Suprapubic skin (tissue), 4 donors: ENCODE data around the gene ZNHIT2. TPM values are rescaled to one million over a fixed set of nuclear protein-coding genes. Genes with fewer than 3 reads are reported as not detected.

Experiments used
- DNase-seq, 2 donors: peaks; one replicate each; pipeline ENCODE4 v3.0.0-alpha.2; 2019; ENCODE audit warnings: low spot score in 2 of 2
- H3K27ac ChIP-seq: fragments of 200-600 bp; sonication (generic); one replicate; pipeline ENCODE4 v1.5.1; 2019
- H3K27me3 ChIP-seq: fragments of 200-600 bp; sonication (generic); one replicate; pipeline ENCODE4 v1.5.1; 2019
- H3K36me3 ChIP-seq: fragments of 200-600 bp; sonication (generic); one replicate; pipeline ENCODE4 v1.5.1; 2019
- H3K4me1 ChIP-seq: fragments of 200-600 bp; sonication (generic); one replicate; pipeline ENCODE4 v1.5.1; 2019
- H3K4me3 ChIP-seq: fragments of 200-600 bp; sonication (generic); one replicate; pipeline ENCODE4 v1.5.1; 2019; ENCODE audit warnings: mild to moderate bottlenecking
- H3K9me3 ChIP-seq: fragments of 200-600 bp; sonication (generic); one replicate; pipeline ENCODE4 v1.5.1; 2019
- CTCF ChIP-seq, 2 donors: fragments of 200-600 bp in 1 of 2; fragments of 450-650 bp in 1 of 2; sonication (generic) in 1 of 2; IDR thresholded peaks; one replicate each; pipeline ENCODE4 v1.5.1; 2016 to 2019; ENCODE audit warnings: antibody characterized with exemption in 2 of 2, mild to moderate bottlenecking in 1 of 2, moderate library complexity in 1 of 2
- EP300 ChIP-seq: sonication (generic); formaldehyde crosslinking; IDR thresholded peaks from one replicate; pipeline ENCODE4 v1.6.1; 2017; ENCODE audit warnings: antibody characterized with exemption
- POLR2A ChIP-seq, 2 donors: fragments of 450-650 bp; IDR thresholded peaks; one replicate each; pipeline ENCODE4 v1.6.1; 2017; ENCODE audit warnings: antibody characterized with exemption in 2 of 2, mild to moderate bottlenecking in 2 of 2, moderate library complexity in 2 of 2
- POLR2AphosphoS5 ChIP-seq, 3 donors: sonication (generic); formaldehyde crosslinking; IDR thresholded peaks; one replicate each; pipeline ENCODE4 v1.6.1; 2017; ENCODE audit warnings: antibody characterized with exemption in 3 of 3
- WGBS: methylation state at CpG from one replicate; pipeline ENCODE4 v1.1.5; 2018; 5-methylcytosine and 5-hydroxymethylcytosine counted together
- total RNA-seq, 4 donors: library from RNA; depleted of rRNA; stranded (reverse); fragments of >200 nt; gene quantifications; one replicate each; pipeline ENCODE4 v1.1.0, GENCODE V29; 2016

ZNHIT2 gene
- total RNA-seq, 4 donors from 2014 or later = 9.0 to 23.3 (median 17.6) TPM

- Histone ChIP-seq H3K9me3 (no peaks in the 10 kb centered on the region), H3K27ac (no peak overlapping the region), H3K36me3 (peaks cover 73% of the 10 kb centered on the region), H3K27me3 (no peaks in the 10 kb centered on the region), H3K4me1 (peaks cover 25% of the 10 kb centered on the region), H3K4me3 (no peak overlapping the region)
- 71% methylated on average over 3 of the region's 6 CpGs for WGBS
- peak in 1 of 2 donors; percentile 46 for DNase-seq
- TF ChIP-seq EP300 = no peak
- TF ChIP-seq CTCF (IDR thresholded peaks at IDR 0.05) = no peak
These were observed 9.2 kb upstream of the ZNHIT2 start for GRCh38 chr11:65126624-65127274.

- Histone ChIP-seq H3K36me3 (peaks cover 62% of the 10 kb centered on the region), H3K9me3 (no peaks in the 10 kb centered on the region), H3K27ac (no peak overlapping the region), H3K4me3 (no peak overlapping the region), H3K27me3 (no peaks in the 10 kb centered on the region), H3K4me1 (peaks cover 33% of the 10 kb centered on the region)
- 91% methylated on average over 12 of the region's 12 CpGs for WGBS
- peak in 1 of 2 donors; percentile 49 for DNase-seq
- no peak for TF ChIP-seq POLR2A (IDR thresholded peaks at IDR 0.05)
- TF ChIP-seq POLR2AphosphoS5 (IDR thresholded peaks at IDR 0.05) = no peak
- TF ChIP-seq EP300 = no peak
- no peak for TF ChIP-seq CTCF (IDR thresholded peaks at IDR 0.05)
These were observed 7.9 kb upstream of the ZNHIT2 start for GRCh38 chr11:65125197-65126056.

GRCh38 chr11:65124480-65125196 lies 7.1 kb upstream of the ZNHIT2 start:
- H3K4me1 ChIP-seq = peaks cover 38% of the 10 kb centered on the region
- H3K27ac ChIP-seq = no peak overlapping the region
- no peaks in the 10 kb centered on the region for H3K9me3 ChIP-seq
- 97% methylated on average over 3 of the region's 5 CpGs for WGBS
- no peaks in the 10 kb centered on the region for H3K27me3 ChIP-seq
- no peak overlapping the region for H3K4me3 ChIP-seq
- peak in 1 of 2 donors; percentile 50 for DNase-seq
- TF ChIP-seq CTCF (IDR thresholded peaks at IDR 0.05) = no peak
- no peak for TF ChIP-seq EP300
- no peak for TF ChIP-seq POLR2A (IDR thresholded peaks at IDR 0.05)
- TF ChIP-seq POLR2AphosphoS5 (IDR thresholded peaks at IDR 0.05) = no peak
- peaks cover 62% of the 10 kb centered on the region for H3K36me3 ChIP-seq

GRCh38 chr11:65121865-65122696 lies 4.6 kb upstream of the ZNHIT2 start, which contains the start of the genes FAU and MRPL49:
Gene FAU (minus strand): TSS chr11:65122134. CDS start chr11:65121813, 321 bp downstream.
Gene MRPL49 (plus strand): TSS chr11:65122321. CDS start chr11:65122347, 26 bp downstream.
- Histone ChIP-seq H3K27me3 (no peaks in the 10 kb centered on the region), H3K36me3 (peaks cover 50% of the 10 kb centered on the region), H3K27ac (peak within 1 kb of the TSS; percentile 90), H3K9me3 (no peaks in the 10 kb centered on the region), H3K4me3 (peak within 1 kb of the TSS; percentile 66), H3K4me1 (peaks cover 49% of the 10 kb centered on the region)
- peak; percentile 99 for DNase-seq
- TF ChIP-seq POLR2A (IDR thresholded peaks at IDR 0.05) = peak; percentile 61 to 90
- peak; percentile 46 to 98 (median 92) for TF ChIP-seq POLR2AphosphoS5 (IDR thresholded peaks at IDR 0.05)
- TF ChIP-seq EP300 = no peak
- under 1% methylated on average over 62 of the region's 64 CpGs for WGBS

GRCh38 chr11:65121447-65121864 lies 4.0 kb upstream of the ZNHIT2 start:
- Histone ChIP-seq H3K36me3 (peaks cover 43% of the 10 kb centered on the region), H3K9me3 (no peaks in the 10 kb centered on the region), H3K4me3 (peak overlapping the region; percentile 66), H3K27ac (peak overlapping the region; percentile 90), H3K27me3 (no peaks in the 10 kb centered on the region), H3K4me1 (peaks cover 55% of the 10 kb centered on the region)
- TF ChIP-seq POLR2A (IDR thresholded peaks at IDR 0.05) = no peak
- no peak for TF ChIP-seq POLR2AphosphoS5 (IDR thresholded peaks at IDR 0.05)
- no peak for TF ChIP-seq CTCF (IDR thresholded peaks at IDR 0.05)
- no peak for TF ChIP-seq EP300
- under 1% methylated on average over 17 of the region's 22 CpGs for WGBS
- DNase-seq = peak; percentile 75 to 78
